ENCODE results near the gene SFMBT1. TPM values are rescaled to one million over a fixed set of nuclear protein-coding genes. Genes with fewer than 3 reads are reported as not detected.

SFMBT1 gene
- 7.7 to 9.2 TPM (median 9.1 TPM) in 5 replicates for total RNA-seq (2022; extraction: Qiagen RNA extraction; ENCODE audit: low read depth)

GRCh38 chr3:53045518-53046170 lies at the start of gene SFMBT1:
Gene SFMBT1 (minus strand): TSS chr3:53046073. CDS start chr3:52969128, 76,945 bp downstream.

GRCh38 chr3:52897130-52898122 lies 148.4 kb downstream of the SFMBT1 start, which contains the start of gene STIMATE:
Gene STIMATE (minus strand): TSS chr3:52897548. CDS start chr3:52897450, 98 bp downstream.

Other genes with a start within 250 kb of the SFMBT1 start
- gene ITIH4, start 215.4 kb downstream of the SFMBT1 start, total RNA-seq (2022; extraction: Qiagen RNA extraction; ENCODE audit: low read depth): 0.32 to 1.6 TPM (median 0.51 TPM) in 5 replicates
- 0.44 TPM in 1 of 5 replicates, not detected in the others for gene MUSTN1, start 211.1 kb downstream of the SFMBT1 start, total RNA-seq (2022; extraction: Qiagen RNA extraction; ENCODE audit: low read depth)
- 5.5 to 10.8 TPM (median 8.0 TPM) in 5 replicates for gene STIMATE, start 148.5 kb downstream of the SFMBT1 start, total RNA-seq (2022; extraction: Qiagen RNA extraction; ENCODE audit: low read depth)
- 18.8 to 29.2 TPM (median 26.9 TPM) in 5 replicates for gene RFT1, start 84.4 kb upstream of the SFMBT1 start, total RNA-seq (2022; extraction: Qiagen RNA extraction; ENCODE audit: low read depth)
- 24.2 to 39.1 TPM (median 34.7 TPM) in 5 replicates for gene PRKCD, start 115.1 kb upstream of the SFMBT1 start, total RNA-seq (2022; extraction: Qiagen RNA extraction; ENCODE audit: low read depth)
- gene TKT, start 209.9 kb upstream of the SFMBT1 start, total RNA-seq (2022; extraction: Qiagen RNA extraction; ENCODE audit: low read depth): 1,392 to 2,125 TPM (median 1,974 TPM) in 5 replicates

Measured in A549 treated with ZK216348 at 1 μM for 4 hours (cell line).